HG03135 (cell line): ENCODE results near the gene SP2.

ENCODE experiments used
- ATAC-seq: cut with Tn5 transposase; IDR thresholded peaks from one replicate; pipeline ENCODE4 v1.9.1; 2021; ENCODE audit warnings: mild to moderate bottlenecking, moderate library complexity; ENCODE audit not compliant: unreplicated experiment

Gene SP2

GRCh38 chr17:47888293-47888692, 7.7 kb upstream of the SP2 start:
- ATAC-seq: no peak

GRCh38 chr17:47889734-47890529, 6.1 kb upstream of the SP2 start:
- no peak for ATAC-seq

- ATAC-seq: no peak
These were observed 4.4 kb upstream of the SP2 start for GRCh38 chr17:47891545-47892088.

- no peak for ATAC-seq
These were observed 1.3 kb upstream of the SP2 start for GRCh38 chr17:47894498-47895346.

- ATAC-seq: no peak
These were observed 635 bp upstream of the SP2 start for GRCh38 chr17:47895347-47895855.

- no peak for ATAC-seq
These were observed 845 bp downstream of the SP2 start for GRCh38 chr17:47896672-47897490.

GRCh38 chr17:47897561-47897960, 1.5 kb downstream of the SP2 start:
- no peak for ATAC-seq

- ATAC-seq: no peak
These were observed 2.2 kb downstream of the SP2 start for GRCh38 chr17:47898241-47898640.

GRCh38 chr17:47899643-47900042, 3.6 kb downstream of the SP2 start:
- no peak for ATAC-seq

GRCh38 chr17:47901423-47901822, 5.4 kb downstream of the SP2 start:
- no peak for ATAC-seq

- ATAC-seq: no peak
These were observed 6.2 kb downstream of the SP2 start for GRCh38 chr17:47902039-47902744.

GRCh38 chr17:47905221-47905733, 9.2 kb downstream of the SP2 start:
- no peak for ATAC-seq

GRCh38 chr17:47906443-47906842, 10.4 kb downstream of the SP2 start:
- ATAC-seq: no peak

GRCh38 chr17:47907932-47908562, 12.0 kb downstream of the SP2 start:
- no peak for ATAC-seq

- no peak for ATAC-seq
These were observed 17.0 kb downstream of the SP2 start for GRCh38 chr17:47913050-47913449.

GRCh38 chr17:47914306-47914948, 18.4 kb downstream of the SP2 start:
- no peak for ATAC-seq

- no peak for ATAC-seq
These were observed 19.9 kb downstream of the SP2 start for GRCh38 chr17:47915776-47916398.

GRCh38 chr17:47916489-47917208, 20.6 kb downstream of the SP2 start:
- ATAC-seq: no peak
